Stimulated activated memory B cell treated with anti-CD40 and anti-IgM and Interleukin-4, amounts not matched to agents 10 μg/mL and 1 μg/mL and 100 μg/mL, for 72 hours (primary cell): ENCODE data around the gene CHAMP1.
"Not testable (repeated sequence)": the region's sequence is repeated elsewhere in the genome, so short reads cannot be mapped to it uniquely, and the experiment has no call there.

ENCODE experiments used
- ATAC-seq: fragments of 150-1000 bp; cut with Tn5 transposase; 2 replicates; pipeline ENCODE4 v1.10.0; 2021
- H3K27ac Mint-ChIP-seq: one replicate; pipeline ENCODE4 v1.8.0; 2022; ENCODE audit warnings: mild to moderate bottlenecking, mixed read lengths
- H3K27me3 Mint-ChIP-seq: one replicate; pipeline ENCODE4 v1.8.0; 2022; ENCODE audit warnings: mixed read lengths
- H3K36me3 Mint-ChIP-seq: one replicate; pipeline ENCODE4 v1.8.0; 2022; ENCODE audit warnings: mixed read lengths
- H3K4me1 Mint-ChIP-seq: one replicate; pipeline ENCODE4 v1.8.0; 2022; ENCODE audit warnings: mixed read lengths
- H3K4me3 Mint-ChIP-seq: one replicate; pipeline ENCODE4 v1.8.0; 2022; ENCODE audit warnings: mild to moderate bottlenecking, moderate library complexity, mixed read lengths
- H3K9me3 Mint-ChIP-seq: one replicate; pipeline ENCODE4 v1.8.0; 2022; ENCODE audit warnings: mixed read lengths

CHAMP1 gene

GRCh38 chr13:114313061-114313860, 1.0 kb upstream of the CHAMP1 start:
- no peaks in the 10 kb centered on the region for H3K9me3 Mint-ChIP-seq
- peak overlapping the region; percentile 90 for H3K4me3 Mint-ChIP-seq
- H3K27me3 Mint-ChIP-seq: no peaks in the 10 kb centered on the region
- peak; percentile 62 for ATAC-seq
- H3K4me1 Mint-ChIP-seq: peaks cover 41% of the 10 kb centered on the region
- H3K36me3 Mint-ChIP-seq: peaks cover 5% of the 10 kb centered on the region
- peak overlapping the region; percentile 98 for H3K27ac Mint-ChIP-seq

- peak overlapping the region; percentile 98 for H3K27ac Mint-ChIP-seq
- no peaks in the 10 kb centered on the region for H3K27me3 Mint-ChIP-seq
- no peaks in the 10 kb centered on the region for H3K9me3 Mint-ChIP-seq
- peaks cover 17% of the 10 kb centered on the region for H3K36me3 Mint-ChIP-seq
- peaks cover 61% of the 10 kb centered on the region for H3K4me1 Mint-ChIP-seq
- H3K4me3 Mint-ChIP-seq: peak overlapping the region; percentile 90
- peak; percentile 49 for ATAC-seq
These were observed 927 bp downstream of the CHAMP1 start for GRCh38 chr13:114315074-114315785.

- Mint-ChIP-seq H3K4me3 (no peak overlapping the region), H3K27ac (peak overlapping the region; percentile 62), H3K27me3 (no peaks in the 10 kb centered on the region), H3K4me1 (peaks cover 53% of the 10 kb centered on the region), H3K9me3 (no peaks in the 10 kb centered on the region), H3K36me3 (peaks cover 42% of the 10 kb centered on the region)
- ATAC-seq: no peak
These were observed 4.3 kb downstream of the CHAMP1 start for GRCh38 chr13:114318624-114319023.

- Mint-ChIP-seq H3K4me1 (peaks cover 55% of the 10 kb centered on the region), H3K27me3 (no peaks in the 10 kb centered on the region), H3K4me3 (no peak overlapping the region), H3K9me3 (no peaks in the 10 kb centered on the region), H3K27ac (peak overlapping the region; percentile 62), H3K36me3 (peaks cover 51% of the 10 kb centered on the region)
- no peak for ATAC-seq
These were observed 5.2 kb downstream of the CHAMP1 start for GRCh38 chr13:114319441-114319913.

- H3K4me1 Mint-ChIP-seq: peaks cover 57% of the 10 kb centered on the region
- H3K9me3 Mint-ChIP-seq: no peaks in the 10 kb centered on the region
- no peaks in the 10 kb centered on the region for H3K27me3 Mint-ChIP-seq
- peaks cover 56% of the 10 kb centered on the region for H3K36me3 Mint-ChIP-seq
- peak overlapping the region; percentile 62 for H3K27ac Mint-ChIP-seq
- ATAC-seq: no peak
- no peak overlapping the region for H3K4me3 Mint-ChIP-seq
These were observed 5.8 kb downstream of the CHAMP1 start for GRCh38 chr13:114320065-114320464.

- Mint-ChIP-seq H3K27me3 (no peaks in the 10 kb centered on the region), H3K4me1 (peaks cover 62% of the 10 kb centered on the region), H3K9me3 (no peaks in the 10 kb centered on the region), H3K4me3 (no peak overlapping the region), H3K27ac (no peak overlapping the region), H3K36me3 (peaks cover 65% of the 10 kb centered on the region)
- no peak for ATAC-seq
These were observed 7.0 kb downstream of the CHAMP1 start for GRCh38 chr13:114321256-114321655.

- no peak overlapping the region for H3K4me3 Mint-ChIP-seq
- no peak for ATAC-seq
- no peaks in the 10 kb centered on the region for H3K9me3 Mint-ChIP-seq
- H3K27me3 Mint-ChIP-seq: no peaks in the 10 kb centered on the region
- H3K36me3 Mint-ChIP-seq: peaks cover 70% of the 10 kb centered on the region
- no peak overlapping the region for H3K27ac Mint-ChIP-seq
- H3K4me1 Mint-ChIP-seq: peaks cover 47% of the 10 kb centered on the region
These were observed 9.0 kb downstream of the CHAMP1 start for GRCh38 chr13:114323349-114323748.

- Mint-ChIP-seq H3K36me3 (peaks cover 75% of the 10 kb centered on the region), H3K9me3 (no peaks in the 10 kb centered on the region), H3K4me1 (peaks cover 37% of the 10 kb centered on the region), H3K4me3 (no peak overlapping the region), H3K27me3 (no peaks in the 10 kb centered on the region), H3K27ac (peak overlapping the region; percentile 60)
- no peak for ATAC-seq
These were observed 10.0 kb downstream of the CHAMP1 start for GRCh38 chr13:114324334-114324733.

- Mint-ChIP-seq H3K27ac (peak overlapping the region; percentile 60), H3K27me3 (no peaks in the 10 kb centered on the region), H3K9me3 (no peaks in the 10 kb centered on the region), H3K4me3 (no peak overlapping the region), H3K4me1 (peaks cover 24% of the 10 kb centered on the region), H3K36me3 (peaks cover 65% of the 10 kb centered on the region)
- no peak for ATAC-seq
These were observed 11.4 kb downstream of the CHAMP1 start for GRCh38 chr13:114325729-114326128.

- Mint-ChIP-seq H3K4me1 (peaks cover 24% of the 10 kb centered on the region), H3K4me3 (no peak overlapping the region), H3K27ac (peak overlapping the region; percentile 11), H3K36me3 (peaks cover 47% of the 10 kb centered on the region), H3K27me3 (no peaks in the 10 kb centered on the region), H3K9me3 (no peaks in the 10 kb centered on the region)
- ATAC-seq: no peak
These were observed 13.7 kb downstream of the CHAMP1 start for GRCh38 chr13:114328034-114328433.

GRCh38 chr13:114328595-114328994, 14.3 kb downstream of the CHAMP1 start:
- Mint-ChIP-seq H3K36me3 (peaks cover 46% of the 10 kb centered on the region), H3K4me1 (peaks cover 26% of the 10 kb centered on the region)
- ATAC-seq: no peak

GRCh38 chr13:114330086-114330485, 15.8 kb downstream of the CHAMP1 start:
- no peak overlapping the region for H3K4me3 Mint-ChIP-seq
- H3K27me3 Mint-ChIP-seq: no peaks in the 10 kb centered on the region
- H3K4me1 Mint-ChIP-seq: peaks cover 29% of the 10 kb centered on the region
- no peak overlapping the region for H3K27ac Mint-ChIP-seq
- no peak for ATAC-seq
- H3K36me3 Mint-ChIP-seq: peaks cover 31% of the 10 kb centered on the region
- H3K9me3 Mint-ChIP-seq: no peaks in the 10 kb centered on the region

More at GRCh38 chr13:114328595-114328994, 14.3 kb downstream of the CHAMP1 start:
- H3K27ac Mint-ChIP-seq: peak overlapping the region; percentile 11
- H3K27me3 Mint-ChIP-seq: no peaks in the 10 kb centered on the region
- no peaks in the 10 kb centered on the region for H3K9me3 Mint-ChIP-seq
- no peak overlapping the region for H3K4me3 Mint-ChIP-seq

- H3K36me3 Mint-ChIP-seq, H3K27me3 Mint-ChIP-seq, ATAC-seq, H3K9me3 Mint-ChIP-seq: not testable (repeated sequence)
- peak overlapping the region; percentile 79 for H3K27ac Mint-ChIP-seq
- H3K4me3 Mint-ChIP-seq: peak overlapping the region; percentile 71
- peaks cover 20% of the 10 kb centered on the region for H3K4me1 Mint-ChIP-seq
These were observed 19.6 kb downstream of the CHAMP1 start for GRCh38 chr13:114333881-114334280.

- peaks cover 3% of the 10 kb centered on the region for H3K36me3 Mint-ChIP-seq
- H3K4me3 Mint-ChIP-seq: peak overlapping the region; percentile 71
- peaks cover 20% of the 10 kb centered on the region for H3K4me1 Mint-ChIP-seq
- H3K9me3 Mint-ChIP-seq: no peaks in the 10 kb centered on the region
- no peaks in the 10 kb centered on the region for H3K27me3 Mint-ChIP-seq
- H3K27ac Mint-ChIP-seq: peak overlapping the region; percentile 79
- no peak for ATAC-seq
These were observed 20.2 kb downstream of the CHAMP1 start for GRCh38 chr13:114334305-114335053.

GRCh38 chr13:114336457-114336856, 22.2 kb downstream of the CHAMP1 start:
- H3K27me3 Mint-ChIP-seq, H3K4me3 Mint-ChIP-seq, ATAC-seq, H3K27ac Mint-ChIP-seq, H3K9me3 Mint-ChIP-seq, H3K36me3 Mint-ChIP-seq: not testable (repeated sequence)
- H3K4me1 Mint-ChIP-seq: peaks cover 28% of the 10 kb centered on the region
